Activated CD4-positive, alpha-beta memory T cell treated with anti-CD3 and anti-CD28 coated beads for 36 hours (primary cell): ENCODE results near the gene SNRPN. TPM values are rescaled to one million over a fixed set of nuclear protein-coding genes. Genes with fewer than 3 reads are reported as not detected.
"Not testable (repeated sequence)": the region's sequence is repeated elsewhere in the genome, so short reads cannot be mapped to it uniquely, and the experiment has no call there.

ENCODE experiments used
- CTCF ChIA-PET: fragments of 350-600 bp; sonication (Branson Sonifier 250); formaldehyde crosslinking; loops from one replicate; lab custom pipeline; 2021; ENCODE audit warnings: antibody characterized with exemption, inconsistent platforms; lab: Charles Lee
- POLR2A ChIA-PET: fragments of 350-600 bp; sonication (Branson Sonifier 250); formaldehyde crosslinking; loops from one replicate; lab custom pipeline; 2021; ENCODE audit warnings: antibody characterized with exemption; lab: Charles Lee
- DNase-seq: peaks from one replicate; pipeline ENCODE4 v3.0.0-alpha.2; 2020
- H3K27ac Mint-ChIP-seq: one replicate; pipeline ENCODE4 v1.8.0; 2021; ENCODE audit warnings: mixed read lengths
- H3K27me3 Mint-ChIP-seq: one replicate; pipeline ENCODE4 v1.8.0; 2021; ENCODE audit warnings: mixed read lengths
- H3K36me3 Mint-ChIP-seq: one replicate; pipeline ENCODE4 v1.8.0; 2021; ENCODE audit warnings: mixed read lengths
- H3K4me1 Mint-ChIP-seq: one replicate; pipeline ENCODE4 v1.8.0; 2021; ENCODE audit warnings: low read depth, mixed read lengths
- H3K4me3 Mint-ChIP-seq: one replicate; pipeline ENCODE4 v1.8.0; 2021; ENCODE audit warnings: mild to moderate bottlenecking, mixed read lengths
- H3K9me3 Mint-ChIP-seq: one replicate; pipeline ENCODE4 v1.8.0; 2021; ENCODE audit warnings: mixed read lengths
- intact Hi-C: fragments of 100-400 bp; cut with micrococcal nuclease; formaldehyde crosslinking; loops from one replicate; pipeline ENCODE4 v1.15.1; 2023
- total RNA-seq, 2 experiments: library from RNA; stranded (reverse); gene quantifications; one replicate each; pipeline ENCODE4 v1.2.3, GENCODE V29; 2021

Gene SNRPN
- total RNA-seq, 2 experiments from 2014 or later: 56.5 to 58.9 TPM

DNA sequence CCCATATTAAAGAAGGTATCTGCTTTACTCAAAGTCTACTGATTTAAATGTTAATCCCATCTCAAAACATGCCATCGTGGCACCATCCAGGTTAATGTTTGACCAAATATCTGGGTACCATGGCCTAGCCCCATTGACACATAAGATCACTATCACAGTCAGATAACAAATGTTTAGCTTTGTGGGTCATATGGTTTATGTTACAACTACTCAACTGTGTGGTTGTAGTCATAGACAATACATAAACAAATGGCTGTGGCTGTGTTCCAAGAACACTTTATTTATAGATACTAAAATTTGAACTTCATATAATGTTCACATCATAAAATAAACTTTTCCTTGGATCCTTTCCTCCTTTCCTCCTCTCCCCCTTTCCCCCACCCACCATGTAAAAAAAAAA, 9.8 kb upstream of the SNRPN start:
- no peaks in the 10 kb centered on the region for H3K27me3 Mint-ChIP-seq
- intact Hi-C loops: no loop called here
- H3K27ac Mint-ChIP-seq: no peak overlapping the region
- ChIA-PET CTCF (no interaction called here), POLR2A (no interaction called here)
- peaks cover 4% of the 10 kb centered on the region for H3K9me3 Mint-ChIP-seq
- no peaks in the 10 kb centered on the region for H3K4me1 Mint-ChIP-seq
- H3K36me3 Mint-ChIP-seq: no peaks in the 10 kb centered on the region
- DNase-seq: no peak
- no peak overlapping the region for H3K4me3 Mint-ChIP-seq

DNA sequence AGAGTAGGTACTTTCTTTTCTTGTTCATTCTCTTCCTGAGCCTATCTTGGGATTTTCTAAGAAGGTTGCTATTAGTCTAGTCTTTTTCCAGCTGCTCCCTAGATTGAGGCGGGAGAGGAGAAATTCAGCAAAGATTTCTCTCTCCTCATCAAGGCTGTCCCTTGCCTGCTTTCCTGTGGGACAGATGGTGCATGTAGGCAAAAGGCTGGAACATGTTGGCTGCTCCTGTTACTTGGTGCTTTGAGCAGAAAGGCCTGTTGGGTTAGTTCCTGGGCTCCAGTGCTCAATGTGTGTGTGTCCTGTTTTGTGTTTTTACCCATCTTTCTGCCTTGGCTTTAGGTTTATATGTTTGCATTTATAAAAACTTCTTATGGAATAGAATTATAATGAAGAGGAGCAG, 9.1 kb upstream of the SNRPN start:
- no peaks in the 10 kb centered on the region for H3K4me1 Mint-ChIP-seq
- ChIA-PET POLR2A (no interaction called here), CTCF (interaction anchor here (0.7 kb wide), 1 partner anchor 9 kb away, joined by 5 read pairs; no protein-coding TSS in a partner anchor)
- no peaks in the 10 kb centered on the region for H3K27me3 Mint-ChIP-seq
- H3K36me3 Mint-ChIP-seq: no peaks in the 10 kb centered on the region
- no peak overlapping the region for H3K4me3 Mint-ChIP-seq
- H3K9me3 Mint-ChIP-seq: peaks cover 4% of the 10 kb centered on the region
- intact Hi-C loops: no loop called here
- no peak overlapping the region for H3K27ac Mint-ChIP-seq
- DNase-seq: no peak

DNA sequence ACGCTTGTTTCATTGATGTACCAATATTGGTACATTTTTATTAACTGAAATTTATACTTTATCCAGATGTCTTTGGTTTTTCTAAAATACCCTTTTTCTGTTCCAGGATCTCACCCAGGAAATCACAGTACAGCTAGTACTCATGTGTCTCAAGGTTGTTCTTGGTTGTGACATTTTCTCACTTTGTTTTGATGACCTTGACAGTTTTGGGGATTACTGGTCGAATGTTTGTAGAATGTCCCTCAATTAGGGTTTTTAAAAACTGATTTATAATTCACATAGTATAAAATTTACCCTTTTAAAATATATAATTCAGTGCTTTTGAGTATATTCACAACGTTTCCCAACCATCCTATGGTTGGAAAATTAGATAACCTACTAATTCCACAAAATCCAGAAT, 6.3 kb upstream of the SNRPN start:
- CTCF ChIA-PET: no interaction called here
- no peak for DNase-seq
- intact Hi-C loops: no loop called here
- no peaks in the 10 kb centered on the region for H3K36me3 Mint-ChIP-seq
- no peaks in the 10 kb centered on the region for H3K4me1 Mint-ChIP-seq
- H3K4me3 Mint-ChIP-seq: no peak overlapping the region
- H3K9me3 Mint-ChIP-seq: peaks cover 4% of the 10 kb centered on the region
- POLR2A ChIA-PET: no interaction called here
- no peak overlapping the region for H3K27ac Mint-ChIP-seq
- H3K27me3 Mint-ChIP-seq: peaks cover 3% of the 10 kb centered on the region

DNA sequence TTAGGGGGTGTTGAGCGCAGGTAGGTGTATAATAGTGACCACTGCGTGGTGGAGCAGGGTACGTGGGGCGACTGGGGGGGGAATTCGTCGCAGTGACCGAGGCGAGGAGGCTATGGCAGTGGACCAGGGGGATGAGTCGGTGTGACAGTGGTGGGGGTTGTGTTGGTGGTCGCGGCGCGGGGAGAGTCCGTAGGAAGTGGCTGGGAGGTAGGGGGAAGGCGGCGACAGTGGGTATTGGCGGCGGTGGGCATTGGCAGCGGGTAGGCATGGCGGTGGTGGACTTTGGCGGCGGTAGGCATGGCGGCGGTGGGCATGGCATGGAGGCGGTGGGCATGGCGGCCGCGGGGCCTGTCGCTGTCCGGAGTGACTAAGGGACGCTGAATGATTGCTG, 739 bp downstream of the SNRPN start:
- peak overlapping the region; percentile 91 for H3K4me3 Mint-ChIP-seq
- ChIA-PET POLR2A (interaction anchor here (1.5 kb wide), 1 partner anchor 39 kb away, joined by 4 read pairs; no protein-coding TSS in a partner anchor), CTCF (interaction anchor here (0.6 kb wide), 1 partner anchor 553 kb away, joined by 3 read pairs; no protein-coding TSS in a partner anchor)
- intact Hi-C loops: loop anchor here (5.0 kb wide), 1 partner anchor 897 kb away; no protein-coding TSS in a partner anchor
- peak overlapping the region; percentile 96 for H3K27ac Mint-ChIP-seq
- H3K27me3 Mint-ChIP-seq: peaks cover 3% of the 10 kb centered on the region
- H3K36me3 Mint-ChIP-seq: peaks cover 16% of the 10 kb centered on the region
- peak; percentile 26 for DNase-seq
- H3K9me3 Mint-ChIP-seq: peaks cover 13% of the 10 kb centered on the region
- peaks cover 10% of the 10 kb centered on the region for H3K4me1 Mint-ChIP-seq

DNA sequence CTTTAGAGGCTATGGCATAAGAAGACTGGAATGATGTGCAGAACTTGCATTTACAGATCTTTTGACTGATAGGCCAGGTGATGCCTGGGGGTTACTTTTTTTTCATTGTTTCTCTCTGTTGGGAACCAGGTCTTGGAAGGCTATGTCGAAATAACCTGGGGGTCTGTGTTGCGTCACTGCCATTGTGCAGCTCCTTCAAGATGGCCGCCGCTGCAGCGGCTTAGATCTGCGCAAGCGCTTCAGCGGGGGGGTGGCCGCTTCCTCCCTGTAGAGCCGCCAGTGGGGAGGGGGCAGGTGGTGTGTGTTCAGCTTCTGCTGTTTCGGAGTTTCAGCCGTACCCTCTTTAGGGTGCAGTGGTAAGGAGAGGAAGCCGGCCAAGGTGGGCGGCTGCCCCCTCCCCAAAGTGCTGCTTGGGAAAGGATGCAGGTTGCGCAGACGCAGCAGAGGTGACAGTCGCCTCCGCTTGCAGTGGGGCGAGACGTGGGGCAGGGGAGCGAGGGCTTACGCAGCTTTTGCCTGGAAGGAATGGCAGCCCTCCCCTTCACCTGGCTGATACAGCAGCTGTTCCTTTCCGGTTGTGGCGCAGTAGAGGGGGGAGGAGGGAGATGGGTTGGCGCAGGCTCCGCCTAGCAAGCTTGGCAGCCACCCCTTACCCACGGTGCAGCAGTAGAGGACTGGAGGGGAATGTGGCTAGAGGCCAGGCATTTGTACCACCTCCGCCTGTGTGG, 1.5 kb downstream of the SNRPN start:
- peak overlapping the region; percentile 91 for H3K4me3 Mint-ChIP-seq
- peaks cover 15% of the 10 kb centered on the region for H3K9me3 Mint-ChIP-seq
- peaks cover 19% of the 10 kb centered on the region for H3K36me3 Mint-ChIP-seq
- peaks cover 1% of the 10 kb centered on the region for H3K27me3 Mint-ChIP-seq
- ChIA-PET CTCF (interaction anchor here (0.6 kb wide), 1 partner anchor 552 kb away, joined by 3 read pairs; no protein-coding TSS in a partner anchor), POLR2A (interaction anchor here (1.5 kb wide), 1 partner anchor 38 kb away, joined by 4 read pairs; no protein-coding TSS in a partner anchor)
- peak overlapping the region; percentile 96 for H3K27ac Mint-ChIP-seq
- intact Hi-C loops: loop anchor here (1.0 to 5.0 kb wide), 2 partner anchors 483 to 896 kb away; partner anchors contain the start of gene UBE3A
- peaks cover 13% of the 10 kb centered on the region for H3K4me1 Mint-ChIP-seq
- DNase-seq: peak; percentile 82

DNA sequence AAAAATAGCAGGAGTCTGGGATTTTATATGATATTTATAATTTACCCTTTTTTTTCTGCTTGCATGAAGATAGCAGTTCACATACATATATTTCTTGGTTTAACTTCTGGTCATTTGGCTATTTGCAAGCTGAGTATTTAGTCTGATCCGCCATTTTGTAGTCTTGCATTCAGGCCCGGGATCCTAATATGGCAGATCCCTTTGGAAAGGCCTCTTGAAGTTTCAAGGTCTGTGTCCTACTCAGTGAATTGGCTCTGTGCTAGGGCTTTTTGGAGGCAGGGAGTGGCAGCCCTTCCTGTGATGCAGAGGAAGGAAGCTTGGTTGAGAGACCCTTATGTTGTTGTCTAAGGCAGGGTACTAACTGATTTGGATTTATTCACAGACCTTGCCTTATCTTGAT, 2.9 kb downstream of the SNRPN start:
- Mint-ChIP-seq H3K9me3 (peaks cover 16% of the 10 kb centered on the region), H3K4me1 (peaks cover 14% of the 10 kb centered on the region), H3K27me3 (no peaks in the 10 kb centered on the region), H3K27ac (no peak overlapping the region), H3K4me3 (no peak overlapping the region), H3K36me3 (peaks cover 23% of the 10 kb centered on the region)
- intact Hi-C loops: loop anchor here (5.0 kb wide), 1 partner anchor 895 kb away; no protein-coding TSS in a partner anchor
- no peak for DNase-seq
- ChIA-PET POLR2A (no interaction called here), CTCF (no interaction called here)

DNA sequence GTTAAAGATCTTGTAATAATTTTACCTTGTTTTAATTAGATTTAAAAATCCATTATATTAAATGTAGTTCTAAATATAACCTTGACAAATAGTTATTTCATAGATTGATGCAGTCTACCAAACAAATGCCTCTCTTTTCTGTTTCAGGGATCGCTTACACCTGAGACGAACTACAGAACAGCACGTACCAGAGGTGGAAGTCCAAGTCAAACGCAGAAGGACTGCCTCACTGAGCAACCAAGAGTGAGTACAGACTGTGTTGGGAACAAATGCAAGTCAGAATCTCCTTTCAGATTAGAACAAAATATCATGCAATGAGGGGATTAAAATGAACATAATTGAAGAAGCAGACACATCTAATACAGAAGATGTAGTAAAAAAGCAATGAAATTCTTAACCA, 7.2 kb downstream of the SNRPN start:
- ChIA-PET POLR2A (no interaction called here), CTCF (no interaction called here)
- DNase-seq: no peak
- Mint-ChIP-seq H3K9me3 (peaks cover 25% of the 10 kb centered on the region), H3K4me3 (no peak overlapping the region), H3K27me3 (no peaks in the 10 kb centered on the region), H3K4me1 (peaks cover 14% of the 10 kb centered on the region), H3K36me3 (peaks cover 56% of the 10 kb centered on the region), H3K27ac (no peak overlapping the region)
- intact Hi-C loops: no loop called here

DNA sequence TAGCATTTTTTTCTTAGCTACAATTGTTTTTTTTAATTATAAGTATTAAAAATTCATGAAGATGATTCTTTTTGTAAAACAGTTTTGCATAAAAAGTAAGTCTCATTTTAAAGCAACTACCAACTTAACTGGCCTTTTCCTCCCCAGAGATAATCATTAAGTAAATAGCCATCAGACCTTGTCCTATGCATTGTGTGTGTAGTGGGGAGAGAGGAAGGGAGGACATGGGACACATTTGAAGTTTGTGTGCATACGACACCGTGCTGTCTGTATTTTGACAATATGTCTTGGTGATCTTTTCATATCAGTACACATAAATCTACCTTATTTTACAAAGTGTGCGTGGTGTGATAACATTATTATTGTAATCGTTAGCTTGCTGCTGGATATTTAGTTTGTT, 8.1 kb downstream of the SNRPN start:
- ChIA-PET POLR2A (no interaction called here), CTCF (no interaction called here)
- Mint-ChIP-seq H3K4me3 (no peak overlapping the region), H3K27ac (no peak overlapping the region), H3K36me3 (peaks cover 61% of the 10 kb centered on the region), H3K27me3 (no peaks in the 10 kb centered on the region), H3K9me3 (peaks cover 25% of the 10 kb centered on the region), H3K4me1 (peaks cover 9% of the 10 kb centered on the region)
- intact Hi-C loops: no loop called here
- DNase-seq: no peak

DNA sequence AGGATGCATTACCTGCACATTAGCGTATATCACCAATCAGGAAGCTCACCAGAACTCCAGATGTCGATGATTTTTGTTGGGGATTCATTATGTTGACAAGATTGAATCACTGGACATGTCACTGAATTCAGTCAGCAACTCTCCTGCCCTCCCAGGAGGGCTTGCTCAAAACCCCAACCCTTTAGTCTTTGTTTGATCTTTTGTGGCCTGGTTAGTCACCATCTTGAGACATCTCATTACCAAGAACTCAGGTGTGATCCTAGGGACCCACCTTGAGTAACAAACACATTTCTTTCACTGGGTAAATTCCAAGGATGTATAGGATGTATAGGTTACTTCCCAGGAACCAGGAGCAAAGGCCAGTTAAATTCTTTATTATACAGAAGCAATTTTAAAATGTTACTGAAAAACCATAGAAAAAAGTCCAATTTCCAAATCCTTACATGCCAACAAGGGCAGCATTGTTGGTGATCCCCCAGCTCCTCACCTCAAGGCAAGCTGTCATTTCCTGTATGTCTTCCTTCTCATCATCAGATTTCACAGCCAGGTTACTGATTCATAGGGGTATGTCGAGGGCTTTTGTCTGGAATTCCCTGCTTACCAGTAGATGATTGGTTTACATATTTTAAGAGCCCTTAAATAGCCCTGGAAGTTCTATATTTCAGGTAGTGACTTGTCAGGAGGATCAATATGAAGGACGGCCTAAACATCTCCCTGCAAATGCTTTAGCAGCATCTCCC, 11.7 kb downstream of the SNRPN start:
- CTCF ChIA-PET: interaction anchor here (0.7 kb wide), 1 partner anchor 29 kb away, joined by 3 read pairs; no protein-coding TSS in a partner anchor
- no peak overlapping the region for H3K27ac Mint-ChIP-seq
- H3K4me1 Mint-ChIP-seq: no peaks in the 10 kb centered on the region
- intact Hi-C loops: no loop called here
- H3K27me3 Mint-ChIP-seq: no peaks in the 10 kb centered on the region
- H3K36me3 Mint-ChIP-seq: peaks cover 66% of the 10 kb centered on the region
- POLR2A ChIA-PET: interaction anchor here (0.7 kb wide), 1 partner anchor 193 kb away, joined by 3 read pairs; no protein-coding TSS in a partner anchor
- H3K9me3 Mint-ChIP-seq: peaks cover 32% of the 10 kb centered on the region
- DNase-seq: no peak
- no peak overlapping the region for H3K4me3 Mint-ChIP-seq

DNA sequence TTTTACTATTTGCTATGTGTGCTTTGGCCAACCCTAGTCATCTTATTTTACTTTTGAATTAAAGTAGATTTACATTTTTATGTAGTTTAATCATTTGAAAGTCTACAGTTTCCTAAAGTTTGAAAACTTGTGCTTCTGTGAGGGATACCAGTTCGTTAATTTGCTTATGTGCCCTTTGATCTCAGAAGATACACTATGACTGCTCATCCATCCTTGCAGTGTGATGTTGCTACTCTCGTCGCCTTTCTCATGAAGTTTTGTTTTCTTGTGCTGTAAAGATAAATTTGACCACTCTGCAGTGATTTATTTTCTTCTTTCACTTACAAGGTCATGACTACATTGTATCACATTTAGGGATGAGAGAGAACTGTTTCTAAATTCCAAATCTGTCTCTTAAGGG, 16.3 kb downstream of the SNRPN start:
- Mint-ChIP-seq H3K9me3 (peaks cover 48% of the 10 kb centered on the region), H3K27ac (no peak overlapping the region), H3K4me1 (no peaks in the 10 kb centered on the region), H3K36me3 (peaks cover 74% of the 10 kb centered on the region), H3K27me3 (no peaks in the 10 kb centered on the region), H3K4me3 (no peak overlapping the region)
- DNase-seq: no peak
- intact Hi-C loops: no loop called here
- POLR2A ChIA-PET: no interaction called here
- CTCF ChIA-PET: no interaction called here

DNA sequence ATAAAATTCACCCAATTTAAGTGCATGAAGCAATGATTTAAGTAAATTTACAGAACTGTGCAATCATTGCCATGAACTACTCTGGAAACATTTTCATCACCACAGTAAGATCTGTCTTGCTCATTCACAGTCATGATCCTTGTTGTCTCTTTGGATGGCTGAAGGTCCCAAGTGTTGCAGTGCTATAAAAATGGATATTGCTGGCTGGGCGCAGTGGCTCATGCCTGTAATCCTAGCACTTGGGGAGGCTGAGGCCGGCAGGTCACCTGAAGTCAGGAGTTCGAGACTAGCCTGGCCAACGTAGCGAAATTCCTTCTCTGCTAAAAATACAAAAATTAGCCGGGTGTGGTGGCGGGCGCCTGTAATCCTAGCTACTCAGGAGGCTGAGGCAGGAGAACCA, 17.0 kb downstream of the SNRPN start:
- intact Hi-C loops: no loop called here
- ChIA-PET CTCF (no interaction called here), POLR2A (no interaction called here)
- peaks cover 49% of the 10 kb centered on the region for H3K9me3 Mint-ChIP-seq
- H3K4me1 Mint-ChIP-seq: no peaks in the 10 kb centered on the region
- no peak overlapping the region for H3K4me3 Mint-ChIP-seq
- no peaks in the 10 kb centered on the region for H3K27me3 Mint-ChIP-seq
- H3K27ac Mint-ChIP-seq: no peak overlapping the region
- peaks cover 74% of the 10 kb centered on the region for H3K36me3 Mint-ChIP-seq
- no peak for DNase-seq

DNA sequence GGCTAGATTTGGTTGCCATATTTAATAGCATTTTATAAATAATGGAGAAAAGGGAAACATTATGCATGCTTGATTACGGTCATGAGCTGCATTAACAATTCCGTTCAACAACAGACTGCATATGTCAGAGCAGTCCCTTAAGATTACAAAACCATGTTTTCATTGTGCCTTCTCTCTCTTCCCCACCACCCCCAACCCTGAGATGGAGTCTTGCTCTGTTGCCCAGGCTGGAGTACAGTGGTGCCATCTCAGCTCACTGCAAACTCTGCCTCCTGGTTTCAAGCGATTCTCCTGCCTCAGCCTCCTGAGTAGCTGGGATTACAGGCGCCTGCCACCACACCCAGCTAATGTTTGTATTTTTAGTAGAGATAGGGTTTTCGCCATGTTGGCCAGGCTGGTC, 17.9 kb downstream of the SNRPN start:
- H3K4me3 Mint-ChIP-seq, POLR2A ChIA-PET, H3K4me1 Mint-ChIP-seq, H3K27ac Mint-ChIP-seq, intact Hi-C loops, H3K27me3 Mint-ChIP-seq, DNase-seq, CTCF ChIA-PET: not testable (repeated sequence)
- H3K9me3 Mint-ChIP-seq: peaks cover 52% of the 10 kb centered on the region
- H3K36me3 Mint-ChIP-seq: peaks cover 77% of the 10 kb centered on the region
